Aorta (tissue), 5 donors: Measurements from ENCODE around the gene TMEM54. TPM values are rescaled to one million over a fixed set of nuclear protein-coding genes. Genes with fewer than 3 reads are reported as not detected.

Experiments used
- ATAC-seq: fragments of 200-7000 bp; cut with Tn5 transposase; one replicate; pipeline ENCODE4 v1.9.1; 2022; ENCODE audit warnings: moderate library complexity; ENCODE audit not compliant: low FRiP score
- DNase-seq, 2 donors: peaks; one replicate each; pipeline ENCODE4 v3.0.0-alpha.2; 2020
- H3K27ac ChIP-seq, 2 donors: one replicate each; pipeline ENCODE4 v1.5.1; 2013; ENCODE audit warnings: low read length in 2 of 2, mild to moderate bottlenecking in 2 of 2, moderate library complexity in 2 of 2, control low read depth in 1 of 2, inconsistent platforms in 1 of 2, low read depth in 1 of 2
- H3K27me3 ChIP-seq, 2 donors: one replicate each; pipeline ENCODE4 v1.6.1; 2013; ENCODE audit warnings: control low read depth in 1 of 2, low read length in 1 of 2, mild to moderate bottlenecking in 1 of 2, moderate library complexity in 1 of 2; ENCODE audit not compliant: insufficient read depth in 2 of 2, control insufficient read depth in 1 of 2
- H3K36me3 ChIP-seq, 2 donors: one replicate each; pipeline ENCODE4 v1.6.1; 2013; ENCODE audit warnings: control low read depth in 1 of 2, low read length in 1 of 2, mild to moderate bottlenecking in 1 of 2; ENCODE audit not compliant: insufficient read depth in 2 of 2, control insufficient read depth in 1 of 2
- H3K4me1 ChIP-seq, 2 donors: one replicate each; pipeline ENCODE4 v1.6.1; 2013; ENCODE audit warnings: low read length in 2 of 2, control low read depth in 1 of 2, mild to moderate bottlenecking in 1 of 2, moderate library complexity in 1 of 2; ENCODE audit not compliant: insufficient read depth in 2 of 2, control insufficient read depth in 1 of 2
- H3K4me3 ChIP-seq, 2 donors: one replicate each; pipeline ENCODE4 v1.5.1; 2013; ENCODE audit warnings: low read length in 2 of 2, control low read depth in 1 of 2, mild to moderate bottlenecking in 1 of 2
- H3K9me3 ChIP-seq: one replicate; pipeline ENCODE4 v1.6.1; 2013; ENCODE audit warnings: mild to moderate bottlenecking, low read length; ENCODE audit not compliant: control insufficient read depth
- WGBS, 2 donors: extraction: QIAGEN DNeasy Blood & Tissue Kit; methylation state at CpG; one replicate each; pipeline ENCODE4 v1.1.7; 2013; 5-methylcytosine and 5-hydroxymethylcytosine counted together
- intact Hi-C, 2 donors: fragments of 100-400 bp; cut with DNase I; formaldehyde crosslinking; loops; one replicate each; pipeline versions ENCODE4 v1.14.2 to v1.15.0; 2022
- polyA plus RNA-seq, 2 donors: library from polyadenylated mRNA; stranded (reverse); fragments of 200-250 nt; gene quantifications; one replicate each; pipeline ENCODE4 v1.2.3, GENCODE V29; 2013
- total RNA-seq, 2 donors: library from RNA; stranded (reverse); fragmentation: NEBNext Ultra II Directional; extraction: Animal tissue kit (Norgen Biotek cat#: 25700); gene quantifications; one replicate each; pipeline ENCODE4 v1.2.1, GENCODE V29; 2021
- donor health status: healthy with polysubstance abuse.
- donor health status: Bipolar disorder and iron deficiency.
- donor health status: DM: no; HTN: no; CAD: no.
- donor health status: DM: no; HTN: no; CAD: no.
- donor health status: DM: yes; HTN: yes; CAD: no.

TMEM54 gene
- total and polyA plus RNA-seq, 4 donors: 21.1 to 77.5 (median 24.5) TPM

- intact Hi-C loops: no loop called here
- DNase-seq (peak; percentile 42 to 58), ATAC-seq (no peak)
- Histone ChIP-seq H3K36me3 (no peaks in the 10 kb centered on the region), H3K27me3 (no peaks in the 10 kb centered on the region), H3K4me1 (no peaks in the 10 kb centered on the region), H3K27ac (no peak overlapping the region), H3K4me3 (no peak overlapping the region), H3K9me3 (no peaks in the 10 kb centered on the region)
- 85% methylated on average over 7 of the region's 7 CpGs for WGBS, 2 donors
Measured at GRCh38 chr1:32890516-32891240, 10.5 kb downstream of the TMEM54 start.

DNA sequence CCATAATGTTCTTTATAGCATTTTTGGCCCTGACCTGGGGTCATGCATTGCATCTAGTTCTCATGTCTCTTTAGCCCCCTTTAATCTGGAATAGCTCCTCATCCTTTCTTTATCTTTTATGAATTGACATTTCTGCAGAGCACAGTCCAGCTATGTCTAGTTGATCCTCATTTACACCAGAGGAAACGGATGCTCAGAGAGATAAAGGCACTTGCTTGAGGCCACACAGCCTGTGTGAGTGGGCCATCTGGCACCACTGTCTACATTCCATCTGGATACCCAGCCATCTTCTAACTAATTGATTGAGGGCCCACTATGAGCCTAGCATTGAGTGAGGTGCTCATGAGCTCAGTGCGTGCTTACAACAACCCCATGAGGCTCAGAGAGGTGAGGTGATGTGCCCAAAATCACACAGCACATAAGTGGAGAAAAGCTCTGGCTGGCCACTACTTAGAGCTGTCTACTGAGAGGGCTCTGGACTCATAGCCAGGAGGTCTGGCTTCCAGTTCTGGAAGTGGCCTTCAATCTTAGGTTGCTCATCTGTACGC is 11.4 kb downstream of the TMEM54 start:
- Histone ChIP-seq H3K36me3 (no peaks in the 10 kb centered on the region), H3K27me3 (no peaks in the 10 kb centered on the region), H3K27ac (no peak overlapping the region), H3K4me1 (no peaks in the 10 kb centered on the region), H3K4me3 (no peak overlapping the region), H3K9me3 (no peaks in the 10 kb centered on the region)
- ATAC-seq (no peak), DNase-seq (peak; percentile 3 to 6)
- 91 to 94% methylated on average over 3 of the region's 3 CpGs for WGBS, 2 donors
- intact Hi-C loops: no loop called here

GRCh38 chr1:32888677-32889420 is 12.3 kb downstream of the TMEM54 start:
- H3K9me3 ChIP-seq: no peaks in the 10 kb centered on the region
- no peaks in the 10 kb centered on the region for H3K36me3 ChIP-seq
- no peaks in the 10 kb centered on the region for H3K27me3 ChIP-seq
- H3K4me3 ChIP-seq: no peak overlapping the region
- DNase-seq (peak; percentile 32 to 69), ATAC-seq (no peak)
- no peaks in the 10 kb centered on the region for H3K4me1 ChIP-seq
- 91 to 93% methylated on average over 24 of the region's 24 CpGs for WGBS, 2 donors
- intact Hi-C loops: no loop called here
- H3K27ac ChIP-seq: no peak overlapping the region

- Histone ChIP-seq H3K27ac (no peak overlapping the region), H3K36me3 (no peaks in the 10 kb centered on the region), H3K4me3 (no peak overlapping the region), H3K9me3 (no peaks in the 10 kb centered on the region), H3K4me1 (no peaks in the 10 kb centered on the region), H3K27me3 (no peaks in the 10 kb centered on the region)
- intact Hi-C loops: no loop called here
- DNase-seq (peak; percentile 6 to 40), ATAC-seq (no peak)
- 59 to 73% methylated on average over 3 of the region's 3 CpGs for WGBS, 2 donors
Measured at GRCh38 chr1:32888134-32888533, 13.1 kb downstream of the TMEM54 start.

DNA sequence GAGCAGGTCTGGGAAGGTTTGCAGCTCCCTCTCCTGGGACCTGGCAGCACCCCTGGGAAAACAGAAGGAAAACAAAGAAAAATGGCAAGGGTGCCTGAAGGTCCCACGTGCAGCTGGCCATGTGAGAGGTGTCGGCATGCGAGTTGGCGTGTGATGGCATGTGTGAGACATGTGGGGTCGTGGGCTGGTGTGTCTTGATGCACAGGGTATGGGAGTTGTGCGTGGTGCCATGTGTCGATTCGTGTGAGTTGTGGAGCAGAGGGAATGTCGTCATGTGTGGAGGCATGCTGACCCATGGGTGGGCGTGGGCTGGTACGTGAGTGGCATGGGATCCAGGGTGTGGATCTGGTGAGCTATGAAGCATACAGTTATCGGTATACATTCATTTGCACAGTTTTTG is 13.6 kb downstream of the TMEM54 start:
- WGBS, 2 donors: 72 to 75% methylated on average over 12 of the region's 12 CpGs
- intact Hi-C loops: no loop called here

GRCh38 chr1:32886828-32887414 is 14.3 kb downstream of the TMEM54 start:
- intact Hi-C loops: no loop called here
- H3K27me3 ChIP-seq: no peaks in the 10 kb centered on the region
- WGBS, 2 donors: 31 to 43% methylated on average over 18 to 19 of the region's 19 CpGs

More for the DNA sequence above, 13.6 kb downstream of the TMEM54 start:
- Histone ChIP-seq H3K36me3 (no peaks in the 10 kb centered on the region), H3K27me3 (no peaks in the 10 kb centered on the region), H3K4me1 (no peaks in the 10 kb centered on the region), H3K4me3 (no peak overlapping the region), H3K9me3 (no peaks in the 10 kb centered on the region), H3K27ac (no peak overlapping the region)
- no peak for ATAC-seq
- DNase-seq: peak; percentile 38 to 53

DNA sequence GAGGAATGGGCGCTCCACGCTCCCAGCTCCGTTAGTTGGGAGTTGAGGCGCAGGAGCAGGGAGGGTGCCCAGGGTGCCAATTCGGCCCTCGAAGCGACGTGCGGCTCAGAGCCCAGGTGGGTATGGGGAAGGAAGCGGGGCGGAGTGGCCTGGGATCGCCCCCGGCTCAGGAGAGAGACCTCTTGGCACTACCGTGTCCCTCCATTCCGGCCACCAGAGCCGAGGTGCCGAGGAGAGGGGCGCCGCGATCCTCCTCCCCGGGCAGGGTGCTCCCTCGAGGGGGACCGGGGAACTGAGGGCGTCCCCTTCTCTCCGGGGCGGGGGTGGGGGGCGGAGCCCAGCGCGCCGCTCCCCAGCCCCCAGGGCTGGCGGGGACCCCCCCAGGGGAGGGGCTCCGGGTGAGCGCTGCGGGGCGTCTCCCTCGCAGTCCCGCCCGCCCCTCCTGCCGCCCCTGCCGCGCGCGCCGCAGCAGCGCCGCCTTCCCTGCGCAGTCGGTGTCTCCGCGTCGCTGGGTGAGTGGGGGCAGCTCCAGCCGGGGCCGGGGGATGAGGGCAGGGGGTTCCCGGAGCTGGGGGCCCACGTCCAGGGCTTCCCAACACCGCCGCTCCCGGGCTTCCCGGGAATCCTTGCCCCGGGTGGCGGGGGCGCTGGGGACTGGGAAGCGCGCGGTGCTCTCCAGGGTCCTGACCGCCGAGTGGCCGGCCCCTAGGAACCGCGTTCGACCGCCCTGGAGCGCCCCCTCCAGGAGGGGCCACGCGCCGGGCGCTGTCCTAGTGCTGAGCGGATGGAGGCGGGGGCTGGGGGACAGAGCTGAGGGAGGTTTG is 15.0 kb downstream of the TMEM54 start, which contains the start of gene HPCA:
Gene HPCA, plus strand, starts transcription at position 488 of the 824 bp plus-strand sequence. CDS start 2,408 bp downstream, outside the sequence.
- DNase-seq (peak; percentile 68 to 89), ATAC-seq (peak; percentile 59)
- no peaks in the 10 kb centered on the region for H3K4me1 ChIP-seq
- H3K27ac ChIP-seq: no peak within 1 kb of the TSS
- no peaks in the 10 kb centered on the region for H3K36me3 ChIP-seq
- no peaks in the 10 kb centered on the region for H3K27me3 ChIP-seq
- H3K9me3 ChIP-seq: no peaks in the 10 kb centered on the region
- 2 to 3% methylated on average over 40 to 79 of the region's 79 CpGs for WGBS, 2 donors
- intact Hi-C loops: no loop called here
- no peak within 1 kb of the TSS for H3K4me3 ChIP-seq

More at GRCh38 chr1:32886828-32887414, 14.3 kb downstream of the TMEM54 start:
- no peaks in the 10 kb centered on the region for H3K9me3 ChIP-seq
- H3K4me1 ChIP-seq: no peaks in the 10 kb centered on the region
- ATAC-seq (no peak), DNase-seq (peak in 1 of 2 donors; percentile 34)
- H3K27ac ChIP-seq: no peak overlapping the region
- H3K4me3 ChIP-seq: no peak overlapping the region
- H3K36me3 ChIP-seq: no peaks in the 10 kb centered on the region

GRCh38 chr1:32885676-32886003 is 15.5 kb downstream of the TMEM54 start:
- no peaks in the 10 kb centered on the region for H3K4me1 ChIP-seq
- H3K27me3 ChIP-seq: no peaks in the 10 kb centered on the region
- intact Hi-C loops: no loop called here
- no peak overlapping the region for H3K27ac ChIP-seq
- DNase-seq (no peak), ATAC-seq (no peak)
- 14 to 18% methylated on average over 8 of the region's 8 CpGs for WGBS, 2 donors
- no peak overlapping the region for H3K4me3 ChIP-seq
- no peaks in the 10 kb centered on the region for H3K36me3 ChIP-seq
- no peaks in the 10 kb centered on the region for H3K9me3 ChIP-seq
